PFSK-1 (cell line): ENCODE data around the gene EYA3.

Experiments used
- POLR2AphosphoS5 ChIP-seq: IDR thresholded peaks from 2 replicates; pipeline ENCODE4 v1.6.1; 2012; ENCODE audit warnings: low read depth, mild to moderate bottlenecking, control low read depth, low read length, moderate library complexity
- SIN3A ChIP-seq: IDR thresholded peaks from 2 replicates; pipeline ENCODE4 v1.6.1; 2012; ENCODE audit warnings: mild to moderate bottlenecking, low read length, moderate library complexity, borderline replicate concordance; ENCODE audit not compliant: insufficient read depth
- TAF1 ChIP-seq: IDR thresholded peaks from 2 replicates; pipeline ENCODE4 v1.6.1; 2012; ENCODE audit warnings: low read length, control low read depth, borderline replicate concordance; ENCODE audit not compliant: insufficient read depth

GRCh38 chr1:28136169-28136921 is 47.9 kb upstream of the EYA3 start:
- TF ChIP-seq POLR2AphosphoS5 (no peak), SIN3A (no peak), TAF1 (no peak)
